HEK293 (cell line): ENCODE results near the gene OR56A3.

Source experiments
- CTCF ChIA-PET: fragments of 350-600 bp; formaldehyde crosslinking; extraction: SDS; loops from one replicate; lab custom pipeline; 2021; ENCODE audit warnings: antibody characterized with exemption; lab: Yijun Ruan, JAX
- POLR2A ChIA-PET: fragments of 300-600 bp; formaldehyde crosslinking; extraction: SDS; loops from one replicate; lab custom pipeline; 2020; ENCODE audit warnings: antibody characterized with exemption, inconsistent platforms; lab: Yijun Ruan, JAX
- H3K27ac ChIP-seq: fragments of 200-500 bp; sonication (Bioruptor generic); 2 replicates; pipeline ENCODE4 v1.5.1; 2014; ENCODE audit warnings: low read depth, low read length, control low read depth, inconsistent platforms; ENCODE audit errors: extremely low read depth
- H3K36me3 ChIP-seq, 2 experiments: fragments of 200-500 bp in 1 of 2; sonication (Bioruptor generic) in 1 of 2; 1 replicate in 1 of 2; 2 replicates in 1 of 2; pipeline ENCODE4 v1.5.1; 2014 to 2017; ENCODE audit warnings: inconsistent platforms in 2 of 2, low read length in 2 of 2; ENCODE audit not compliant: control insufficient read depth in 2 of 2, insufficient read depth in 1 of 2
- H3K4me1 ChIP-seq: fragments of 200-500 bp; sonication (Bioruptor generic); 2 replicates; pipeline ENCODE4 v1.5.1; 2014; ENCODE audit warnings: mild to moderate bottlenecking, low read length, inconsistent platforms; ENCODE audit not compliant: control insufficient read depth, insufficient read depth
- H3K4me3 ChIP-seq: 2 replicates; pipeline ENCODE4 v1.5.1; 2011; ENCODE audit warnings: low read depth, mild to moderate bottlenecking, control low read depth, low read length, moderate library complexity
- H3K9me3 ChIP-seq: fragments of 200-500 bp; sonication (Bioruptor generic); 2 replicates; pipeline ENCODE4 v1.5.1; 2014; ENCODE audit warnings: low read depth, low read length, inconsistent platforms; ENCODE audit not compliant: control insufficient read depth, insufficient read depth
- GLI2 ChIP-seq: fragments of 450-650 bp; formaldehyde crosslinking; IDR thresholded peaks from 2 replicates; pipeline ENCODE4; 2017; ENCODE audit warnings: missing biosample characterization, missing genetic modification characterization, low read depth, borderline replicate concordance
- GLIS1 ChIP-seq: fragments of 450-650 bp; formaldehyde crosslinking; IDR thresholded peaks from 2 replicates; pipeline ENCODE4 v1.5.1; 2016; ENCODE audit warnings: missing biosample characterization, missing genetic modification characterization
- MEIS1 ChIP-seq: sonication (generic); formaldehyde crosslinking; IDR thresholded peaks from 2 replicates; pipeline ENCODE4 v1.8.1; 2022; ENCODE audit warnings: missing genetic modification reagents, mild to moderate bottlenecking, borderline replicate concordance
- PRDM10 ChIP-seq: fragments of 450-650 bp; formaldehyde crosslinking; IDR thresholded peaks from 2 replicates; pipeline ENCODE4 v1.5.1; 2016; ENCODE audit warnings: missing biosample characterization, missing genetic modification characterization
- TRIM28 ChIP-seq: IDR thresholded peaks from 2 replicates; pipeline ENCODE4 v1.6.1; 2011; ENCODE audit warnings: low read length, control low read depth, borderline replicate concordance
- ZBTB20 ChIP-seq: fragments of 450-650 bp; formaldehyde crosslinking; IDR thresholded peaks from 2 replicates; pipeline ENCODE4 v1.5.1; 2016; ENCODE audit warnings: missing biosample characterization, missing genetic modification characterization
- ZBTB21 ChIP-seq: fragments of 450-650 bp; formaldehyde crosslinking; IDR thresholded peaks from 2 replicates; pipeline ENCODE4 v1.5.1; 2017; ENCODE audit warnings: missing biosample characterization, missing genetic modification characterization
- ZBTB8A ChIP-seq: fragments of 450-650 bp; formaldehyde crosslinking; IDR thresholded peaks from 2 replicates; pipeline ENCODE4 v1.5.1; 2016; ENCODE audit warnings: missing biosample characterization, missing genetic modification characterization
- ZFP37 ChIP-seq: fragments of 450-650 bp; formaldehyde crosslinking; IDR thresholded peaks from 2 replicates; pipeline ENCODE4 v1.5.1; 2016; ENCODE audit warnings: missing biosample characterization, missing genetic modification characterization
- ZNF121 ChIP-seq: fragments of 450-650 bp; formaldehyde crosslinking; IDR thresholded peaks from 2 replicates; pipeline ENCODE4 v1.5.1; 2016; ENCODE audit warnings: missing biosample characterization, missing genetic modification characterization
- ZNF184 ChIP-seq: fragments of 450-650 bp; IDR thresholded peaks from 2 replicates; pipeline ENCODE4 v1.5.1; 2018; ENCODE audit warnings: missing biosample characterization, mild to moderate bottlenecking, missing genetic modification characterization
- ZNF19 ChIP-seq: fragments of 450-650 bp; formaldehyde crosslinking; IDR thresholded peaks from 2 replicates; pipeline ENCODE4; 2016; ENCODE audit warnings: missing biosample characterization, missing genetic modification characterization, low read depth
- ZNF211 ChIP-seq: fragments of 450-650 bp; formaldehyde crosslinking; IDR thresholded peaks from 2 replicates; pipeline ENCODE4 v1.5.1; 2016; ENCODE audit warnings: low read depth, missing biosample characterization, missing genetic modification characterization
- ZNF26 ChIP-seq: fragments of 450-650 bp; formaldehyde crosslinking; IDR thresholded peaks from 2 replicates; pipeline ENCODE4 v1.5.1; 2016; ENCODE audit warnings: missing biosample characterization, missing genetic modification characterization
- ZNF341 ChIP-seq: fragments of 450-650 bp; formaldehyde crosslinking; IDR thresholded peaks from 2 replicates; pipeline ENCODE4; 2016; ENCODE audit warnings: low read depth, missing biosample characterization, missing genetic modification characterization
- ZNF362 ChIP-seq: fragments of 450-650 bp; formaldehyde crosslinking; IDR thresholded peaks from 2 replicates; pipeline ENCODE4 v1.5.1; 2016; ENCODE audit warnings: missing biosample characterization, missing genetic modification characterization
- ZNF571 ChIP-seq: fragments of 450-650 bp; formaldehyde crosslinking; IDR thresholded peaks from 2 replicates; pipeline ENCODE4 v1.5.0; 2017; ENCODE audit warnings: missing biosample characterization, missing genetic modification characterization
- ZNF629 ChIP-seq: fragments of 450-650 bp; formaldehyde crosslinking; IDR thresholded peaks from 2 replicates; pipeline ENCODE4 v1.5.1; 2017; ENCODE audit warnings: missing biosample characterization, missing genetic modification characterization
- ZNF645 ChIP-seq: fragments of 450-650 bp; formaldehyde crosslinking; IDR thresholded peaks from 2 replicates; pipeline ENCODE4; 2016; ENCODE audit warnings: missing biosample characterization, missing genetic modification characterization
- ZNF704 ChIP-seq: fragments of 450-650 bp; formaldehyde crosslinking; IDR thresholded peaks from 2 replicates; pipeline ENCODE4 v1.5.1; 2016; ENCODE audit warnings: missing biosample characterization, missing genetic modification characterization
- ZNF768 ChIP-seq: fragments of 450-650 bp; formaldehyde crosslinking; IDR thresholded peaks from 2 replicates; pipeline ENCODE4 v1.5.1; 2018; ENCODE audit warnings: missing biosample characterization, mild to moderate bottlenecking, missing genetic modification characterization
- ZNF776 ChIP-seq: fragments of 450-650 bp; formaldehyde crosslinking; IDR thresholded peaks from 2 replicates; pipeline ENCODE4 v1.5.0; 2017; ENCODE audit warnings: missing biosample characterization, missing genetic modification characterization, borderline replicate concordance
- TF ChIP-seq, protein P1 (sequence below): fragments of 450-650 bp; formaldehyde crosslinking; IDR thresholded peaks from 2 replicates; pipeline ENCODE4 v1.5.1; 2017; ENCODE audit warnings: missing biosample characterization, missing genetic modification characterization
- TF ChIP-seq, protein P2 (sequence below): fragments of 450-650 bp; formaldehyde crosslinking; IDR thresholded peaks from 2 replicates; pipeline ENCODE4 v1.5.1; 2016; ENCODE audit warnings: missing biosample characterization, missing genetic modification characterization

The OR56A3 gene

DNA sequence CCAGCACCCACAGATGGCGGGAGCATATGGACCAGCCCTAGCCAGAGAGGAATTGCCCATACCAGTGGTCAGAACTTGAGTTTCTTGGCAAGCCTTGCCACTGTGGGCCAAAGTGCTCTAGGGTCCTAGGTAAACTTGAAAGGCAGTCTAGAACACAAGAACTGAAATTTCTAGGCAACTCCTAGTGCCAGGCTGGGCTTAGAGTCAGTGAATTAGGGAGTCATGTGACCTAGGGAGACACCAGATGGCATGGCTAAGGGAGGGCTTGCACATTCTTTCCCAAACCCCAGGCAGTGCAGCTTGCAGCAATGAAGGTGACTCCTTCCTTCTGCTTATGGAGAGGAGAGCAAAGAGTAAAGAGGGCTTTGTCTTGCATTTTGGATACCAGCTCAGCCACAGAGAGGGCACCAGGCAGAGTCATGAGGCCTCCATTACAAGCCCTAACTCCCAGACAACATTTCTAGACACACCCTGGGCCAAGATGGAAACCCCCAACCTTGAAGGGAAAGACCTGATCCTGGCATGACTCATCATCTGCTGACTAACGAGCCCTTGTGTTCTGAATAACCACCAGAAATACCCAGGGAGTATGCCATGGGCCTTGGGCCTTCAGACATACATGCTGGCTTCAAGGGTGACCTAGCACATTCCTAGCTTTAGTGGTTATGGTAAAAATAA lies 19.2 kb upstream of the OR56A3 start (continued):
- no peak for TF ChIP-seq PRDM10 (tag by site-specific recombination)
- no peak for TF ChIP-seq ZBTB21 (tag by site-specific recombination)
- no peak for TF ChIP-seq ZNF768
- no peak for TF ChIP-seq ZNF184 (tag by site-specific recombination)
- TF ChIP-seq GLI2 (tag by site-specific recombination) = no peak
- TF ChIP-seq GLIS1 (tag by site-specific recombination) = no peak
- TF ChIP-seq ZNF571 (tag by site-specific recombination) = no peak
- no peak for TF ChIP-seq ZNF776 (tag by site-specific recombination)
- TF ChIP-seq ZBTB8A (tag by site-specific recombination) = no peak
- no peak for TF ChIP-seq ZFP37
- no peak for TF ChIP-seq ZNF645 (tag by site-specific recombination)
- TF ChIP-seq ZNF121 (tag by site-specific recombination) = no peak
- TF ChIP-seq MEIS1 (CRISPR knock-in tag) = no peak

- Histone ChIP-seq H3K36me3 (no peaks in the 10 kb centered on the region), H3K4me3 (no peak overlapping the region), H3K27ac (no peak overlapping the region), H3K4me1 (no peaks in the 10 kb centered on the region), H3K9me3 (no peaks in the 10 kb centered on the region)
- ChIA-PET CTCF (interaction anchor here (0.6 kb wide), 1 partner anchor 760 kb away, joined by 3 read pairs; the partner anchor contains the start of gene MRPL17), POLR2A (no interaction called here)
- TF ChIP-seq ZNF26 (tag by site-specific recombination) (no peak), ZNF629 (tag by site-specific recombination) (no peak), ZNF341 (tag by site-specific recombination) (no peak), TRIM28 (no peak), ZNF211 (tag by site-specific recombination) (no peak), ZBTB21 (tag by site-specific recombination) (no peak), ZNF704 (tag by site-specific recombination) (no peak), ZNF362 (tag by site-specific recombination) (no peak), ZBTB20 (tag by site-specific recombination) (no peak), ZNF19 (tag by site-specific recombination) (no peak)
- TF ChIP-seq, protein P1, sequence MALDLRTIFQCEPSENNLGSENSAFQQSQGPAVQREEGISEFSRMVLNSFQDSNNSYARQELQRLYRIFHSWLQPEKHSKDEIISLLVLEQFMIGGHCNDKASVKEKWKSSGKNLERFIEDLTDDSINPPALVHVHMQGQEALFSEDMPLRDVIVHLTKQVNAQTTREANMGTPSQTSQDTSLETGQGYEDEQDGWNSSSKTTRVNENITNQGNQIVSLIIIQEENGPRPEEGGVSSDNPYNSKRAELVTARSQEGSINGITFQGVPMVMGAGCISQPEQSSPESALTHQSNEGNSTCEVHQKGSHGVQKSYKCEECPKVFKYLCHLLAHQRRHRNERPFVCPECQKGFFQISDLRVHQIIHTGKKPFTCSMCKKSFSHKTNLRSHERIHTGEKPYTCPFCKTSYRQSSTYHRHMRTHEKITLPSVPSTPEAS = no peak
- TF ChIP-seq, protein P2, sequence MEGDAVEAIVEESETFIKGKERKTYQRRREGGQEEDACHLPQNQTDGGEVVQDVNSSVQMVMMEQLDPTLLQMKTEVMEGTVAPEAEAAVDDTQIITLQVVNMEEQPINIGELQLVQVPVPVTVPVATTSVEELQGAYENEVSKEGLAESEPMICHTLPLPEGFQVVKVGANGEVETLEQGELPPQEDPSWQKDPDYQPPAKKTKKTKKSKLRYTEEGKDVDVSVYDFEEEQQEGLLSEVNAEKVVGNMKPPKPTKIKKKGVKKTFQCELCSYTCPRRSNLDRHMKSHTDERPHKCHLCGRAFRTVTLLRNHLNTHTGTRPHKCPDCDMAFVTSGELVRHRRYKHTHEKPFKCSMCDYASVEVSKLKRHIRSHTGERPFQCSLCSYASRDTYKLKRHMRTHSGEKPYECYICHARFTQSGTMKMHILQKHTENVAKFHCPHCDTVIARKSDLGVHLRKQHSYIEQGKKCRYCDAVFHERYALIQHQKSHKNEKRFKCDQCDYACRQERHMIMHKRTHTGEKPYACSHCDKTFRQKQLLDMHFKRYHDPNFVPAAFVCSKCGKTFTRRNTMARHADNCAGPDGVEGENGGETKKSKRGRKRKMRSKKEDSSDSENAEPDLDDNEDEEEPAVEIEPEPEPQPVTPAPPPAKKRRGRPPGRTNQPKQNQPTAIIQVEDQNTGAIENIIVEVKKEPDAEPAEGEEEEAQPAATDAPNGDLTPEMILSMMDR (tag by site-specific recombination) = no peak
Observed at GRCh38 chr11:5923427-5923776, 18.6 kb upstream of the OR56A3 start.
